ENCODE measurements around the gene SUMF1. TPM values are rescaled to one million over a fixed set of nuclear protein-coding genes. Genes with fewer than 3 reads are reported as not detected.

SUMF1 gene
- total and polyA plus RNA-seq, 2 of the 4 experiments (the other 2 are of a cell fraction): 26.3 to 38.4 TPM

DNA sequence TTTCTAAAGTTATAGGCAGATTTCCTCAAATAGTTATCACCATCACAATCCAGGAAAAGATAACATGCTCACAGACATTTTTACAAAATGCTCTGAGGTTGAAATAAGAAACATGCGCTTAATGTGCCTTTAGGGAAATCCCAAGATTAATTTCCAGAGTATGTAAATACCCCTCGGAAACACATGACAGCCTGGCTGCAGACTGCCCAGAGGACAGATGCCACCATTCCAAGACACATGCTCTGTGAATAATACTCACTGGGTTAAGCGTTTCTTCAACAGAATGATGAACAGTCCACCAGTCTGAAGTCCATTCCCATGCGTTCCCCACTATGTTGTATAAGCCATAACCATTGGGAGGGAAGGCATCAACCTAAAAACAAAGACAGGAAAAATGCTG lies 56.5 kb downstream of the SUMF1 start:
- Histone ChIP-seq H3K4ac (ENCODE audit: low read depth, low read length) (no peak overlapping the region), H2BK5ac (ENCODE audit: low read depth, low read length, poor library complexity, severe bottlenecking) (no peak overlapping the region), H4K20me1 (ENCODE audit: insufficient read depth, low read length) (no peaks in the 10 kb centered on the region), H2BK20ac (ENCODE audit: low read depth, low read length) (no peak overlapping the region), H3K14ac (replicated peaks; ENCODE audit: low read depth, low read length) (no peak overlapping the region), H3K27ac (ENCODE audit: insufficient read depth, low read length) (no peak overlapping the region), H3K79me1 (ENCODE audit: low read depth in 1 of 2, low read length in 2 of 2) (no peaks in the 10 kb centered on the region), H2BK120ac (ENCODE audit: low read depth, low read length) (no peak overlapping the region), H3K36me3 (ENCODE audit: control insufficient read depth, insufficient read depth, low read length) (no peaks in the 10 kb centered on the region), H3K27me3 (ENCODE audit: control insufficient read depth, insufficient read depth, low read length) (no peaks in the 10 kb centered on the region), H3K9me3 (ENCODE audit: control insufficient read depth, insufficient read depth, low read length) (no peaks in the 10 kb centered on the region), H2AK5ac (ENCODE audit: low read depth, low read length) (no peak overlapping the region), H3K4me2 (ENCODE audit: low read depth, low read length) (no peak overlapping the region), H3K56ac (ENCODE audit: extremely low read depth, insufficient read depth, low read length) (no peak overlapping the region), H3K4me3 (ENCODE audit: insufficient read depth, low read depth, low read length) (no peak overlapping the region), H2BK15ac (ENCODE audit: low read depth, low read length) (no peak overlapping the region), H3K4me1 (ENCODE audit: control insufficient read depth, insufficient read depth, low read length) (peaks cover 2% of the 10 kb centered on the region; the same call in 1 of the 2 replicates), H4K5ac (ENCODE audit: low read depth, low read length) (no peak overlapping the region), H4K91ac (ENCODE audit: insufficient read depth, low read depth, low read length) (no peak overlapping the region), H3K18ac (ENCODE audit: low read depth, low read length) (no peak overlapping the region), H2AFZ (replicated peaks; ENCODE audit: low read length, poor library complexity) (no peak overlapping the region), H3K9ac (ENCODE audit: low read depth, low read length) (no peak overlapping the region), H3K9me1 (ENCODE audit: insufficient read depth, low read length) (no peaks in the 10 kb centered on the region), H3K23ac (ENCODE audit: low read depth, low read length) (no peak overlapping the region), H4K8ac (ENCODE audit: low read depth in 2 of 2, low read length in 2 of 2) (no peak overlapping the region), H2AK9ac (replicated peaks; ENCODE audit: low read depth, low read length, poor library complexity) (no peak overlapping the region)
- CTCF ChIA-PET: interaction anchor here (0.7 kb wide), 1 partner anchor 62 kb away, joined by 3 read pairs; no protein-coding TSS in a partner anchor
- TF ChIP-seq CHD1 (IDR thresholded peaks at IDR 0.05; ENCODE audit: low read depth, low read length): no peak
- TF ChIP-seq SMC3 (IDR thresholded peaks at IDR 0.05; ENCODE audit: low read depth, low read length): no peak
- no peak for TF ChIP-seq RCOR1 (IDR thresholded peaks at IDR 0.05; ENCODE audit: insufficient replicate concordance, low read length)
- TF ChIP-seq NFE2L2 (IDR thresholded peaks at IDR 0.05; ENCODE audit: low read depth, low read length): no peak
- TF ChIP-seq MAFK (IDR thresholded peaks at IDR 0.05; ENCODE audit: low read depth, low read length): no peak
- TF ChIP-seq CEBPB (IDR thresholded peaks at IDR 0.05; ENCODE audit: low read depth, low read length): no peak
- TF ChIP-seq RFX5 (IDR thresholded peaks at IDR 0.05; ENCODE audit: low read depth, low read length): no peak
- TF ChIP-seq POLR2A (IDR thresholded peaks at IDR 0.05; ENCODE audit: low read depth, low read length): no peak
- no peak for TF ChIP-seq MAZ (IDR thresholded peaks at IDR 0.05; ENCODE audit: borderline replicate concordance, low read depth, low read length)
- TF ChIP-seq, protein P1, sequence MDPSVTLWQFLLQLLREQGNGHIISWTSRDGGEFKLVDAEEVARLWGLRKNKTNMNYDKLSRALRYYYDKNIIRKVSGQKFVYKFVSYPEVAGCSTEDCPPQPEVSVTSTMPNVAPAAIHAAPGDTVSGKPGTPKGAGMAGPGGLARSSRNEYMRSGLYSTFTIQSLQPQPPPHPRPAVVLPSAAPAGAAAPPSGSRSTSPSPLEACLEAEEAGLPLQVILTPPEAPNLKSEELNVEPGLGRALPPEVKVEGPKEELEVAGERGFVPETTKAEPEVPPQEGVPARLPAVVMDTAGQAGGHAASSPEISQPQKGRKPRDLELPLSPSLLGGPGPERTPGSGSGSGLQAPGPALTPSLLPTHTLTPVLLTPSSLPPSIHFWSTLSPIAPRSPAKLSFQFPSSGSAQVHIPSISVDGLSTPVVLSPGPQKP (IDR thresholded peaks at IDR 0.05; ENCODE audit: borderline replicate concordance, low read depth, low read length): no peak
- TF ChIP-seq MXI1 (IDR thresholded peaks at IDR 0.05; ENCODE audit: borderline replicate concordance, low read depth, low read length): no peak
- TF ChIP-seq, protein P2, sequence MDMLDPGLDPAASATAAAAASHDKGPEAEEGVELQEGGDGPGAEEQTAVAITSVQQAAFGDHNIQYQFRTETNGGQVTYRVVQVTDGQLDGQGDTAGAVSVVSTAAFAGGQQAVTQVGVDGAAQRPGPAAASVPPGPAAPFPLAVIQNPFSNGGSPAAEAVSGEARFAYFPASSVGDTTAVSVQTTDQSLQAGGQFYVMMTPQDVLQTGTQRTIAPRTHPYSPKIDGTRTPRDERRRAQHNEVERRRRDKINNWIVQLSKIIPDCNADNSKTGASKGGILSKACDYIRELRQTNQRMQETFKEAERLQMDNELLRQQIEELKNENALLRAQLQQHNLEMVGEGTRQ (IDR thresholded peaks at IDR 0.05; ENCODE audit: low read depth, low read length): no peak
- TF ChIP-seq, protein P3, sequence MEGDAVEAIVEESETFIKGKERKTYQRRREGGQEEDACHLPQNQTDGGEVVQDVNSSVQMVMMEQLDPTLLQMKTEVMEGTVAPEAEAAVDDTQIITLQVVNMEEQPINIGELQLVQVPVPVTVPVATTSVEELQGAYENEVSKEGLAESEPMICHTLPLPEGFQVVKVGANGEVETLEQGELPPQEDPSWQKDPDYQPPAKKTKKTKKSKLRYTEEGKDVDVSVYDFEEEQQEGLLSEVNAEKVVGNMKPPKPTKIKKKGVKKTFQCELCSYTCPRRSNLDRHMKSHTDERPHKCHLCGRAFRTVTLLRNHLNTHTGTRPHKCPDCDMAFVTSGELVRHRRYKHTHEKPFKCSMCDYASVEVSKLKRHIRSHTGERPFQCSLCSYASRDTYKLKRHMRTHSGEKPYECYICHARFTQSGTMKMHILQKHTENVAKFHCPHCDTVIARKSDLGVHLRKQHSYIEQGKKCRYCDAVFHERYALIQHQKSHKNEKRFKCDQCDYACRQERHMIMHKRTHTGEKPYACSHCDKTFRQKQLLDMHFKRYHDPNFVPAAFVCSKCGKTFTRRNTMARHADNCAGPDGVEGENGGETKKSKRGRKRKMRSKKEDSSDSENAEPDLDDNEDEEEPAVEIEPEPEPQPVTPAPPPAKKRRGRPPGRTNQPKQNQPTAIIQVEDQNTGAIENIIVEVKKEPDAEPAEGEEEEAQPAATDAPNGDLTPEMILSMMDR (conservative IDR thresholded peaks at IDR 0.05; ENCODE audit: low read depth, low read length): no peak
- TF ChIP-seq BHLHE40 (IDR thresholded peaks at IDR 0.05; ENCODE audit: low read depth, low read length): no peak
- TF ChIP-seq RAD21 (IDR thresholded peaks at IDR 0.05; ENCODE audit: low read length): no peak
- TF ChIP-seq FOS (IDR thresholded peaks at IDR 0.05; ENCODE audit: low read depth, low read length): no peak
- no TSS peak for BruUV-seq (replicated peaks)
- POLR2A ChIA-PET (ENCODE audit: unreplicated experiment): no interaction called here
- in situ Hi-C loops (cut with MboI; ENCODE audit: low sequenced_read_pairs): no loop called here
- ATAC-seq (ENCODE audit: low read depth) (no peak), DNase-seq (no peak)
- 100% methylated on average over 1 of the region's 4 CpGs; no CpG with 5 or more reads in 1 of the 2 experiments for whole genome bisulfite sequencing, 2 experiments (ENCODE audit: extremely low coverage in 2 of 2, insufficient read length in 1 of 2)
- dilution Hi-C loops (cut with HindIII; ENCODE audit: low sequenced_read_pairs, unreplicated experiment): no loop called here
- intact Hi-C loops (cut with micrococcal nuclease): no loop called here
